Bronchial epithelial cell (primary cell): ENCODE data around the gene SLK. TPM values are rescaled to one million over a fixed set of nuclear protein-coding genes. Genes with fewer than 3 reads are reported as not detected.

ENCODE experiments used
- DNase-seq: peaks from one replicate; pipeline ENCODE4 v3.0.0-alpha.2; 2010; ENCODE audit warnings: low read depth
- FAIRE-seq: peaks from 2 replicates; lab custom pipeline; 2011; peaks lifted over from hg19 to GRCh38; lab: Jason Lieb, UNC
- H3K27me3 ChIP-seq: 2 replicates; pipeline ENCODE4 v1.5.1; 2011; ENCODE audit warnings: low read length; ENCODE audit not compliant: control insufficient read depth, insufficient read depth
- H3K36me3 ChIP-seq: 2 replicates; pipeline ENCODE4 v1.5.1; 2011; ENCODE audit warnings: low read length; ENCODE audit not compliant: control insufficient read depth, insufficient read depth
- H3K4me3 ChIP-seq: 2 replicates; pipeline ENCODE4 v1.5.1; 2011; ENCODE audit warnings: mild to moderate bottlenecking, low read depth, low read length, control low read depth
- CTCF ChIP-seq: IDR thresholded peaks from 2 replicates; pipeline ENCODE4 v1.5.1; 2011; ENCODE audit warnings: mild to moderate bottlenecking, moderate library complexity, low read length, control low read depth, inconsistent platforms; ENCODE audit not compliant: insufficient read depth, severe bottlenecking
- total RNA-seq: library from RNA; depleted of rRNA; stranded (reverse); fragments of >200 nt; gene quantifications from 2 replicates; pipeline ENCODE4 v1.2.1, GENCODE V29; 2014

The SLK gene
- total RNA-seq, 1 donor from 2014 or later: 85.3 TPM

- DNase-seq: peak; percentile 23
- no peak for FAIRE-seq
- H3K4me3 ChIP-seq: no peak overlapping the region
- H3K36me3 ChIP-seq: no peaks in the 10 kb centered on the region
- H3K27me3 ChIP-seq: no peaks in the 10 kb centered on the region
- TF ChIP-seq CTCF: no peak
Observed at GRCh38 chr10:103921750-103922195, 45.2 kb upstream of the SLK start.

GRCh38 chr10:103922659-103923058, 44.3 kb upstream of the SLK start:
- FAIRE-seq: no peak
- DNase-seq: no peak
- no peak for TF ChIP-seq CTCF
- Histone ChIP-seq H3K27me3 (no peaks in the 10 kb centered on the region), H3K36me3 (no peaks in the 10 kb centered on the region), H3K4me3 (no peak overlapping the region)

- peak; percentile 88 for DNase-seq
- no peak for TF ChIP-seq CTCF
- H3K4me3 ChIP-seq: no peak overlapping the region
- FAIRE-seq: no peak
- H3K36me3 ChIP-seq: no peaks in the 10 kb centered on the region
- H3K27me3 ChIP-seq: no peaks in the 10 kb centered on the region
Observed at GRCh38 chr10:103923502-103923901, 43.4 kb upstream of the SLK start.

- no peaks in the 10 kb centered on the region for H3K27me3 ChIP-seq
- FAIRE-seq: no peak
- TF ChIP-seq CTCF: no peak
Observed at GRCh38 chr10:103925591-103925990, 41.3 kb upstream of the SLK start.

GRCh38 chr10:103926722-103927319, 40.1 kb upstream of the SLK start:
- Histone ChIP-seq H3K36me3 (no peaks in the 10 kb centered on the region), H3K4me3 (no peak overlapping the region), H3K27me3 (no peaks in the 10 kb centered on the region)
- FAIRE-seq: peak; percentile 28
- TF ChIP-seq CTCF: no peak
- DNase-seq: no peak

More at GRCh38 chr10:103925591-103925990, 41.3 kb upstream of the SLK start:
- Histone ChIP-seq H3K4me3 (no peak overlapping the region), H3K36me3 (no peaks in the 10 kb centered on the region)
- no peak for DNase-seq

- Histone ChIP-seq H3K36me3 (no peaks in the 10 kb centered on the region), H3K27me3 (no peaks in the 10 kb centered on the region), H3K4me3 (no peak overlapping the region)
- no peak for TF ChIP-seq CTCF
- no peak for FAIRE-seq
- DNase-seq: no peak
Observed at GRCh38 chr10:103928784-103929183, 38.2 kb upstream of the SLK start.
